IMR-90 (cell line): ENCODE data around the gene SSH2. TPM values are rescaled to one million over a fixed set of nuclear protein-coding genes. Genes with fewer than 3 reads are reported as not detected.
A peak's percentile ranks its signal among the peaks of the same experiment; 100 is the strongest.

ENCODE experiments used
- ATAC-seq: fragments of 200-7000 bp; cut with Tn5 transposase; 2 replicates; pipeline ENCODE4 v1.9.1; 2020; ENCODE audit warnings: low read depth, mild to moderate bottlenecking, moderate library complexity
- BruUV-seq: library from RNA; stranded (reverse); fragments of 400-500 nt; replicated peaks from 2 replicates; lab custom pipeline; 2021; lab: Mats Ljungman, UMichigan
- CTCF ChIA-PET: fragments of 300-600 bp; formaldehyde crosslinking; extraction: SDS; loops from one replicate; lab custom pipeline; 2021; ENCODE audit warnings: antibody characterized with exemption; lab: Yijun Ruan, JAX
- POLR2A ChIA-PET: fragments of 300-600 bp; sonication (Branson Sonifier 250); formaldehyde crosslinking; loops from one replicate; lab custom pipeline; 2022; ENCODE audit warnings: antibody characterized with exemption; ENCODE audit not compliant: unreplicated experiment; lab: Charles Lee
- DNase-seq: peaks from one replicate; pipeline ENCODE4 v3.0.0; 2013
- H2AFZ ChIP-seq: replicated peaks from 2 replicates; pipeline ENCODE3; 2013; ENCODE audit warnings: low read length, mild to moderate bottlenecking; ENCODE audit not compliant: poor library complexity
- H2AK5ac ChIP-seq: 2 replicates; pipeline ENCODE4 v1.6.1; 2013; ENCODE audit warnings: low read depth, low read length, inconsistent platforms
- H2AK9ac ChIP-seq: replicated peaks from 2 replicates; pipeline ENCODE3; 2013; ENCODE audit warnings: mild to moderate bottlenecking, low read depth, low read length, moderate library complexity; ENCODE audit not compliant: poor library complexity
- H2BK120ac ChIP-seq: 2 replicates; pipeline ENCODE4 v1.6.1; 2013; ENCODE audit warnings: low read depth, low read length, inconsistent platforms
- H2BK15ac ChIP-seq: 3 replicates; pipeline ENCODE4 v1.6.1; 2013; ENCODE audit warnings: low read depth, low read length, inconsistent platforms
- H2BK20ac ChIP-seq: 2 replicates; pipeline ENCODE4 v1.6.1; 2013; ENCODE audit warnings: low read depth, mild to moderate bottlenecking, inconsistent platforms, low read length, moderate library complexity
- H2BK5ac ChIP-seq: 2 replicates; pipeline ENCODE4 v1.6.1; 2013; ENCODE audit warnings: mild to moderate bottlenecking, low read depth, low read length, inconsistent platforms; ENCODE audit not compliant: poor library complexity, severe bottlenecking
- H3K14ac ChIP-seq: replicated peaks from 2 replicates; pipeline ENCODE4 v1.6.1; 2013; ENCODE audit warnings: low read depth, low read length, inconsistent platforms
- H3K18ac ChIP-seq: 2 replicates; pipeline ENCODE4 v1.6.1; 2013; ENCODE audit warnings: low read depth, low read length, control low read depth
- H3K23ac ChIP-seq: 2 replicates; pipeline ENCODE4 v1.6.1; 2013; ENCODE audit warnings: low read depth, low read length, inconsistent platforms
- H3K27ac ChIP-seq: 2 replicates; pipeline ENCODE4 v1.5.1; 2013; ENCODE audit warnings: mild to moderate bottlenecking, control low read depth, low read length; ENCODE audit not compliant: insufficient read depth
- H3K27me3 ChIP-seq: 2 replicates; pipeline ENCODE4 v1.6.1; 2013; ENCODE audit warnings: low read length; ENCODE audit not compliant: control insufficient read depth, insufficient read depth
- H3K36me3 ChIP-seq: 2 replicates; pipeline ENCODE4 v1.6.1; 2013; ENCODE audit warnings: low read length, mixed read lengths; ENCODE audit not compliant: control insufficient read depth, insufficient read depth
- H3K4ac ChIP-seq: 2 replicates; pipeline ENCODE4 v1.6.1; 2013; ENCODE audit warnings: low read depth, low read length, inconsistent platforms
- H3K4me1 ChIP-seq: 2 replicates; pipeline ENCODE4 v1.6.1; 2013; ENCODE audit warnings: low read length, mixed read lengths; ENCODE audit not compliant: control insufficient read depth, insufficient read depth
- H3K4me2 ChIP-seq: 2 replicates; pipeline ENCODE4 v1.6.1; 2013; ENCODE audit warnings: low read depth, mild to moderate bottlenecking, control low read depth, low read length, moderate library complexity
- H3K4me3 ChIP-seq: 2 replicates; pipeline ENCODE4 v1.5.1; 2013; ENCODE audit warnings: low read depth, mild to moderate bottlenecking, control low read depth, low read length, moderate library complexity; ENCODE audit not compliant: insufficient read depth
- H3K56ac ChIP-seq: 2 replicates; pipeline ENCODE4 v1.6.1; 2013; ENCODE audit warnings: low read length, inconsistent platforms; ENCODE audit not compliant: insufficient read depth; ENCODE audit errors: extremely low read depth
- H3K79me1 ChIP-seq, 2 experiments: 2 replicates each; pipeline ENCODE4 v1.6.1; 2013; ENCODE audit warnings: low read length in 2 of 2, inconsistent platforms in 1 of 2, low read depth in 1 of 2
- H3K9ac ChIP-seq: 2 replicates; pipeline ENCODE4 v1.6.1; 2013; ENCODE audit warnings: low read depth, low read length, control low read depth
- H3K9me1 ChIP-seq: 2 replicates; pipeline ENCODE4 v1.6.1; 2013; ENCODE audit warnings: low read length, inconsistent platforms; ENCODE audit not compliant: insufficient read depth
- H3K9me3 ChIP-seq: 2 replicates; pipeline ENCODE4 v1.6.1; 2013; ENCODE audit warnings: low read length; ENCODE audit not compliant: control insufficient read depth, insufficient read depth
- H4K20me1 ChIP-seq: 2 replicates; pipeline ENCODE4 v1.6.1; 2013; ENCODE audit warnings: low read length, inconsistent platforms; ENCODE audit not compliant: insufficient read depth
- H4K5ac ChIP-seq: 2 replicates; pipeline ENCODE4 v1.6.1; 2013; ENCODE audit warnings: mild to moderate bottlenecking, low read depth, low read length, control low read depth
- H4K8ac ChIP-seq, 2 experiments: 2 replicates each; pipeline ENCODE4 v1.6.1; 2013; ENCODE audit warnings: low read depth in 2 of 2, low read length in 2 of 2, control low read depth in 1 of 2, inconsistent platforms in 1 of 2
- H4K91ac ChIP-seq: 2 replicates; pipeline ENCODE4 v1.6.1; 2013; ENCODE audit warnings: low read depth, low read length, inconsistent platforms; ENCODE audit not compliant: insufficient read depth
- CEBPB ChIP-seq: IDR thresholded peaks from 2 replicates; pipeline ENCODE4 v1.6.1; 2012; ENCODE audit warnings: low read depth, low read length, improper control_type of control experiment
- CTCF ChIP-seq: conservative IDR thresholded peaks from 2 replicates; pipeline ENCODE4 v1.5.1; 2012; ENCODE audit warnings: mild to moderate bottlenecking, low read depth, low read length, improper control_type of control experiment
- FOS ChIP-seq: fragments of 150-350 bp; IDR thresholded peaks from 2 replicates; pipeline ENCODE4 v1.6.1; 2016; ENCODE audit warnings: low read depth, low read length
- MAFK ChIP-seq: IDR thresholded peaks from 2 replicates; pipeline ENCODE4 v1.6.1; 2012; ENCODE audit warnings: low read depth, low read length, improper control_type of control experiment
- MAZ ChIP-seq: IDR thresholded peaks from 2 replicates; pipeline ENCODE4 v1.6.1; 2012; ENCODE audit warnings: low read depth, mild to moderate bottlenecking, low read length, improper control_type of control experiment, moderate library complexity, borderline replicate concordance
- NFE2L2 ChIP-seq: fragments of 150-350 bp; IDR thresholded peaks from 2 replicates; pipeline ENCODE4 v1.6.1; 2016; ENCODE audit warnings: low read depth, mild to moderate bottlenecking, low read length
- RAD21 ChIP-seq: IDR thresholded peaks from 2 replicates; pipeline ENCODE4 v1.6.1; 2012; ENCODE audit warnings: low read length, improper control_type of control experiment
- RCOR1 ChIP-seq: IDR thresholded peaks from 2 replicates; pipeline ENCODE4 v1.6.1; 2012; ENCODE audit warnings: mild to moderate bottlenecking, low read length, improper control_type of control experiment; ENCODE audit not compliant: insufficient replicate concordance
- WGBS, 2 experiments: methylation state at CpG; one replicate each; pipeline versions ENCODE4 v1.1.5 to v1.1.7; 2013; ENCODE audit warnings: missing lambda C conversion rate in 2 of 2; ENCODE audit not compliant: insufficient read length in 1 of 2; ENCODE audit errors: extremely low coverage in 2 of 2; 5-methylcytosine and 5-hydroxymethylcytosine counted together
- dilution Hi-C: fragments of 300-500 bp; cut with HindIII; formaldehyde crosslinking; loops from one replicate; pipeline ENCODE4 v1.14.3; 2018; ENCODE audit warnings: low sequenced_read_pairs; ENCODE audit not compliant: unreplicated experiment
- in situ Hi-C: fragments of 300-500 bp; cut with MboI; formaldehyde crosslinking; loops from 3 replicates; pipeline ENCODE4 v1.14.3; 2019; ENCODE audit warnings: low sequenced_read_pairs, inconsistent platforms, mixed read lengths
- intact Hi-C: fragments of 100-400 bp; cut with micrococcal nuclease; formaldehyde crosslinking; loops from 2 replicates; pipeline ENCODE4 v1.10.0; 2022
- polyA plus RNA-seq, 3 experiments: library from polyadenylated mRNA; depleted of rRNA; stranded (reverse); fragments of >200 nt; gene quantifications; 2 replicates each; pipeline ENCODE4 v1.2.3, GENCODE V29; 2012; ENCODE audit warnings: low replicate concordance in 1 of 3
- total RNA-seq: library from RNA; depleted of rRNA; stranded (reverse); fragments of >200 nt; gene quantifications from 2 replicates; pipeline ENCODE4 v1.2.3, GENCODE V29; 2012

Gene SSH2
- total and polyA plus RNA-seq, 2 of the 4 experiments (the other 2 are of a cell fraction) = 9.3 TPM

GRCh38 chr17:29710520-29710884, 219.5 kb downstream of the SSH2 start:
- in situ Hi-C loops = no loop called here
- Histone ChIP-seq H2AFZ (no peak overlapping the region), H4K5ac (0 out of 2 replicates have a peak overlapping the region, but pooled peaks have one; percentile 32), H2BK20ac (no peak overlapping the region), H3K14ac (no peak overlapping the region), H3K36me3 (0 out of 2 replicates have a peak, but pooled peaks cover 2% of the 10 kb centered on the region), H3K9me3 (no peaks in the 10 kb centered on the region), H3K4ac (0 out of 2 replicates have a peak overlapping the region, but pooled peaks have one; percentile 31), H4K8ac (no peak overlapping the region), H3K4me3 (no peak overlapping the region), H3K4me2 (peak overlapping the region; percentile 67), H3K18ac (peak overlapping the region; percentile 29; the same call in 1 of the 2 replicates), H3K27me3 (no peaks in the 10 kb centered on the region), H3K79me1 (peaks cover 4 to 26% of the 10 kb centered on the region in 2 experiments; a peak in 3 of 4 replicates), H3K27ac (peak overlapping the region; percentile 83; the same call in 1 of the 2 replicates), H2BK120ac (peak overlapping the region; percentile 49; the same call in 1 of the 2 replicates), H3K4me1 (peaks cover 16% of the 10 kb centered on the region), H3K9ac (no peak overlapping the region), H4K91ac (no peak overlapping the region), H3K56ac (no peak overlapping the region), H3K9me1 (peaks cover 13% of the 10 kb centered on the region), H2BK15ac (no peak overlapping the region), H4K20me1 (peaks cover 3% of the 10 kb centered on the region; the same call in 1 of the 2 replicates), H2AK5ac (no peak overlapping the region), H2AK9ac (no peak overlapping the region), H3K23ac (no peak overlapping the region), H2BK5ac (peak overlapping the region; percentile 82)
- DNase-seq (no peak), ATAC-seq (no peak)
- POLR2A ChIA-PET = no interaction called here
- dilution Hi-C loops = no loop called here
- WGBS, 2 experiments = no CpG with 5 or more reads among the region's 1 CpG
- TF ChIP-seq CEBPB = no peak
- TF ChIP-seq MAZ = no peak
- TF ChIP-seq RCOR1 = no peak
- no peak for TF ChIP-seq CTCF
- TF ChIP-seq NFE2L2 = no peak
- no peak for TF ChIP-seq RAD21
- TF ChIP-seq FOS = no peak
- TF ChIP-seq MAFK = no peak
- CTCF ChIA-PET = interaction anchor here (0.7 to 1.1 kb wide), 2 partner anchors 22 to 29 kb away, joined by 3 read pairs; no protein-coding TSS in a partner anchor
- intact Hi-C loops = no loop called here
- BruUV-seq = no TSS peak
